SK-N-MC (cell line): ENCODE measurements around the gene NDUFAB1.
"Not testable (repeated sequence)": the region's sequence is repeated elsewhere in the genome, so short reads cannot be mapped to it uniquely, and the experiment has no call there.

Source experiments
- EZH2 ChIP-seq: fragments of 200-600 bp; sonication (generic); IDR thresholded peaks from one replicate; pipeline ENCODE4 v1.6.1; 2017; ENCODE audit warnings: antibody characterized with exemption
- POLR2AphosphoS5 ChIP-seq: IDR thresholded peaks from 2 replicates; pipeline ENCODE4 v1.6.1; 2012; ENCODE audit warnings: mild to moderate bottlenecking, low read depth, low read length, borderline replicate concordance

DNA sequence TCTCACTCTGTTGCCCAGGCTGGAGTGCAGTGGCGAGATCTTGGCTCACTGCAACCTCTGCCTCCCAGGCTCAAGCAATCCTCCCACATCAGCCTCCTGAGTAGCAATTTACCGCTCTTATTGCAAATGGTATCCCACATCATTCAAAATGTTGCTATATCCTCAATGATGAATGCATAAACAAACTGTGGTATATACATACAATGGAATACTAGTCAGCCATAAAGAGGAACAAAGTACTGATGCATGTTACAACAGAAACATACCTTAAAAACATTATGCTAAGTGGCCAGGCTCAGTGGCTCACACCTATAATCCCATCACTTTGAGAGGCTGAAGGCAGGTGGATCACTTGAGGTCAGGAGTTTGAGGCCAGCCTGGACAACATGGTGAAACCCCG is 35.8 kb upstream of the NDUFAB1 start:
- TF ChIP-seq POLR2AphosphoS5, EZH2: not testable (repeated sequence)
